T follicular helper cell (primary cell): ENCODE results near the gene TSEN54.
"Not testable (repeated sequence)": the region's sequence is repeated elsewhere in the genome, so short reads cannot be mapped to it uniquely, and the experiment has no call there.

Source experiments
- DNase-seq: peaks from one replicate; pipeline ENCODE4 v3.0.0-alpha.2; 2020; ENCODE audit warnings: low read depth
- total RNA-seq, 2 experiments: gene quantifications; one replicate each; lab custom pipeline; 2026; lab: John Stamatoyannopoulos, UW

The TSEN54 gene
- 36.3 to 46.3 reads per million in 2 experiments for total RNA-seq

- peak; percentile 92 for DNase-seq
These were observed at the start of gene TSEN54 for GRCh38 chr17:75516255-75516618. TSEN54 (plus strand) TSS chr17:75516528; CDS start chr17:75516561, 33 bp downstream.

- no peak for DNase-seq
These were observed 48.0 kb upstream of the TSEN54 start for GRCh38 chr17:75468291-75468754.

GRCh38 chr17:75468779-75469373 is 47.5 kb upstream of the TSEN54 start:
- DNase-seq, result no peak

- DNase-seq, result no peak
These were observed 45.1 kb upstream of the TSEN54 start for GRCh38 chr17:75471207-75471606.

- no peak for DNase-seq
These were observed 44.2 kb upstream of the TSEN54 start for GRCh38 chr17:75472119-75472518.

- DNase-seq, result no peak
These were observed 43.1 kb upstream of the TSEN54 start for GRCh38 chr17:75473246-75473645.

GRCh38 chr17:75474736-75475135 is 41.6 kb upstream of the TSEN54 start:
- DNase-seq, result no peak

- no peak for DNase-seq
These were observed 41.0 kb upstream of the TSEN54 start for GRCh38 chr17:75475144-75475835.

GRCh38 chr17:75475851-75476250 is 40.5 kb upstream of the TSEN54 start:
- no peak for DNase-seq

- no peak for DNase-seq
These were observed 40.1 kb upstream of the TSEN54 start for GRCh38 chr17:75476271-75476671.

- DNase-seq, result no peak
These were observed 39.4 kb upstream of the TSEN54 start for GRCh38 chr17:75476752-75477489.

GRCh38 chr17:75477490-75477862 is 38.9 kb upstream of the TSEN54 start:
- DNase-seq, result not testable (repeated sequence)

- DNase-seq, result no peak
These were observed 37.8 kb upstream of the TSEN54 start for GRCh38 chr17:75478508-75478907.

GRCh38 chr17:75480281-75480680 is 36.0 kb upstream of the TSEN54 start:
- DNase-seq, result no peak

- DNase-seq, result no peak
These were observed 34.9 kb upstream of the TSEN54 start for GRCh38 chr17:75481194-75482068.

- no peak for DNase-seq
These were observed 34.0 kb upstream of the TSEN54 start for GRCh38 chr17:75482098-75482942.

- DNase-seq, result no peak
These were observed 30.6 kb upstream of the TSEN54 start for GRCh38 chr17:75485688-75486087.

GRCh38 chr17:75486151-75486550 is 30.2 kb upstream of the TSEN54 start:
- DNase-seq, result no peak

GRCh38 chr17:75486951-75487350 is 29.4 kb upstream of the TSEN54 start:
- DNase-seq, result no peak

GRCh38 chr17:75487351-75488070 is 28.8 kb upstream of the TSEN54 start:
- no peak for DNase-seq
